ENCODE results near the gene DNAH12. TPM values are rescaled to one million over a fixed set of nuclear protein-coding genes. Genes with fewer than 3 reads are reported as not detected.

DNAH12 gene
- total RNA-seq, 2 experiments from 2014 or later = 0.21 TPM; not detected in 1

GRCh38 chr3:57298041-57298440 is 246.1 kb downstream of the DNAH12 start:
- Histone ChIP-seq H2AFZ (ENCODE audit: low read length) (no peak overlapping the region), H4K20me1 (ENCODE audit: insufficient read depth, low read length) (no peaks in the 10 kb centered on the region), H3K4me1 (ENCODE audit: insufficient read depth, low read length, poor library complexity, severe bottlenecking) (no peaks in the 10 kb centered on the region), H3K36me3 (ENCODE audit: insufficient read depth, low read length) (no peaks in the 10 kb centered on the region), H3K9me2 (ENCODE audit: insufficient read depth, low read length) (no peaks in the 10 kb centered on the region), H3K4me3 (ENCODE audit: low read depth, low read length, poor library complexity, severe bottlenecking) (no peak overlapping the region), H3K79me2 (ENCODE audit: insufficient read depth, low read depth, low read length) (no peaks in the 10 kb centered on the region), H3K4me2 (ENCODE audit: low read length) (no peak overlapping the region), H3K27ac (ENCODE audit: low read depth, low read length, poor library complexity, severe bottlenecking) (no peak overlapping the region), H3K9me3 (ENCODE audit: low read length) (no peaks in the 10 kb centered on the region)
- DNase-seq (ENCODE audit: low spot score) = no peak
- intact Hi-C loops (cut with micrococcal nuclease; ENCODE audit: unreplicated experiment) = no loop called here
- BruUV-seq (replicated peaks) = no TSS peak
- TF ChIP-seq CTCF (conservative IDR thresholded peaks at IDR 0.05; ENCODE audit: low read length) (no peak), EZH2phosphoT487 (IDR thresholded peaks at IDR 0.05; ENCODE audit: borderline replicate concordance, low read depth, low read length) (no peak)
- ChIA-PET CTCF (ENCODE audit: unreplicated experiment) (no interaction called here), POLR2A (no interaction called here)

- no peaks in the 10 kb centered on the region for H4K20me1 ChIP-seq (ENCODE audit: insufficient read depth, low read length)
- H3K9me3 ChIP-seq (ENCODE audit: low read length) = no peaks in the 10 kb centered on the region
- no peak overlapping the region for H3K4me2 ChIP-seq (ENCODE audit: low read length)
- ChIA-PET POLR2A (interaction anchor here (0.5 kb wide), 1 partner anchor 8 kb away, joined by 3 read pairs; no protein-coding TSS in a partner anchor), CTCF (ENCODE audit: unreplicated experiment) (no interaction called here)
- H2AFZ ChIP-seq (ENCODE audit: low read length) = no peak overlapping the region
- H3K9me2 ChIP-seq (ENCODE audit: insufficient read depth, low read length) = no peaks in the 10 kb centered on the region
- no peaks in the 10 kb centered on the region for H3K79me2 ChIP-seq (ENCODE audit: insufficient read depth, low read depth, low read length)
- DNase-seq (ENCODE audit: low spot score) = no peak
- TF ChIP-seq EZH2phosphoT487 (IDR thresholded peaks at IDR 0.05; ENCODE audit: borderline replicate concordance, low read depth, low read length) = no peak
- no peak for TF ChIP-seq CTCF (conservative IDR thresholded peaks at IDR 0.05; ENCODE audit: low read length)
- H3K27ac ChIP-seq (ENCODE audit: low read depth, low read length, poor library complexity, severe bottlenecking) = no peak overlapping the region
- intact Hi-C loops (cut with micrococcal nuclease; ENCODE audit: unreplicated experiment) = no loop called here
- no TSS peak for BruUV-seq (replicated peaks)
- no peaks in the 10 kb centered on the region for H3K36me3 ChIP-seq (ENCODE audit: insufficient read depth, low read length)
- H3K4me3 ChIP-seq (ENCODE audit: low read depth, low read length, poor library complexity, severe bottlenecking) = no peak overlapping the region
- no peaks in the 10 kb centered on the region for H3K4me1 ChIP-seq (ENCODE audit: insufficient read depth, low read length, poor library complexity, severe bottlenecking)
Measured at GRCh38 chr3:57292897-57293526, 251.1 kb downstream of the DNAH12 start.

GRCh38 chr3:57292159-57292896 is 251.8 kb downstream of the DNAH12 start, which contains the start of gene ASB14:
Gene ASB14 (minus strand): TSS chr3:57292685. CDS start chr3:57292033, 652 bp downstream.
- no peaks in the 10 kb centered on the region for H3K9me3 ChIP-seq (ENCODE audit: low read length)
- POLR2A ChIA-PET = interaction anchor here (0.5 kb wide), 1 partner anchor 9 kb away, joined by 3 read pairs; no protein-coding TSS in a partner anchor

More at GRCh38 chr3:57292159-57292896, 251.8 kb downstream of the DNAH12 start, which contains the start of gene ASB14:
- no peaks in the 10 kb centered on the region for H3K9me2 ChIP-seq (ENCODE audit: insufficient read depth, low read length)
- no peak within 1 kb of the TSS for H3K4me2 ChIP-seq (ENCODE audit: low read length)
- H3K79me2 ChIP-seq (ENCODE audit: insufficient read depth, low read depth, low read length) = no peaks in the 10 kb centered on the region
- H2AFZ ChIP-seq (ENCODE audit: low read length) = no peak within 1 kb of the TSS
- no peaks in the 10 kb centered on the region for H4K20me1 ChIP-seq (ENCODE audit: insufficient read depth, low read length)
- no peak for DNase-seq (ENCODE audit: low spot score)
- H3K36me3 ChIP-seq (ENCODE audit: insufficient read depth, low read length) = no peaks in the 10 kb centered on the region
- no peak within 1 kb of the TSS for H3K27ac ChIP-seq (ENCODE audit: low read depth, low read length, poor library complexity, severe bottlenecking)
- intact Hi-C loops (cut with micrococcal nuclease; ENCODE audit: unreplicated experiment) = no loop called here
- no peak within 1 kb of the TSS for H3K4me3 ChIP-seq (ENCODE audit: low read depth, low read length, poor library complexity, severe bottlenecking)
- BruUV-seq (replicated peaks) = no TSS peak
- TF ChIP-seq EZH2phosphoT487 (IDR thresholded peaks at IDR 0.05; ENCODE audit: borderline replicate concordance, low read depth, low read length) (no peak), CTCF (conservative IDR thresholded peaks at IDR 0.05; ENCODE audit: low read length) (no peak)
- CTCF ChIA-PET (ENCODE audit: unreplicated experiment) = no interaction called here
- no peaks in the 10 kb centered on the region for H3K4me1 ChIP-seq (ENCODE audit: insufficient read depth, low read length, poor library complexity, severe bottlenecking)

Data from OCI-LY7 (cell line).